Skeletal muscle cell (primary cell): Measurements from ENCODE around the gene CLDN4.
A peak's percentile ranks its signal among the peaks of the same experiment; 100 is the strongest.
"Not testable (repeated sequence)": the region's sequence is repeated elsewhere in the genome, so short reads cannot be mapped to it uniquely, and the experiment has no call there.

Experiments used
- DNase-seq: peaks from one replicate; pipeline ENCODE4 v3.0.0-alpha.2; 2010; ENCODE audit warnings: low read depth
- H3K4me3 ChIP-seq: 2 replicates; pipeline ENCODE4 v1.5.1; 2011; ENCODE audit warnings: low read depth, mild to moderate bottlenecking, control low read depth, low read length, moderate library complexity

CLDN4 gene

DNA sequence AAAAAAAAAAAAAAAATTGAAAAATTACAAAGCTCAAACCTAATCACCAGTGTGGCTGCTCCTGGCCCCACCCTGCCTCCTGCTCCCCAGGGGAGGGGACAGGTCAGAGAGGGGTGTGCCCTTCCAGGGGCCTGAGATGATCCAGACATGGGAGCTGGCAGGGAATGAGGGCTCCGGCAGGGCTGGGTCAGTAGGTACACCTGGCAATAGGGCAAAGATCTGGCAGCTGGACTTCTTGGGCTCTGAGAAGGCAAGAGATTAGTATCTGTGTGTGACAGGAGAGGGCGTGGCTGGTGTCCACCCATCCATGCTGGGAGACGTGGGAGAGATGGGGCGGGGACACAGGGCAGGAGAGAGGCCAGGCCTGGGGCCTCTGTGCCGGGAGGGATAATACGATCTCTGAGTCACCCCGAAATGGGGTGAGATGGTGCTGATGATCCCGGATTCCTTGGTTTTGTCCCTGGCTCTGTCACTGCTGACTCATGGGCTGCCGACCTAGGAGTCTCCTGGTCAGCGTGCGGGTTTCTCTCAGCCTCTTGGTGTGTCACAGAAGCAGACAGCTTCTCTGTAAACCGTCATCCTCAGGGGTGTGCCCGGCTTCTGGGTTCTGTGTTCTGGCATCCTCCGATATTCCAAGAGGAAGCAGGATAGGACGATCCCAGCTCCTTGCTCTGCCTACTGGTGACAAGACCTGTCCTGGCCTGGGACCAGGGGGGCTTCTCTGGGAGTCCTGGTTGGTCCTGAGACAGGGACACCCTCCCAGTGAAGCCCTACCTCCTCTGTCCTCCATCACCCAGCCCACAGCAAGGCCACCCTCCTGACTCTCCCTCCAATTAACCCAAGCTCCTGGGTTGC lies 8.2 kb upstream of the CLDN4 start:
- no peak overlapping the region for H3K4me3 ChIP-seq
- peak; percentile 91 for DNase-seq

DNA sequence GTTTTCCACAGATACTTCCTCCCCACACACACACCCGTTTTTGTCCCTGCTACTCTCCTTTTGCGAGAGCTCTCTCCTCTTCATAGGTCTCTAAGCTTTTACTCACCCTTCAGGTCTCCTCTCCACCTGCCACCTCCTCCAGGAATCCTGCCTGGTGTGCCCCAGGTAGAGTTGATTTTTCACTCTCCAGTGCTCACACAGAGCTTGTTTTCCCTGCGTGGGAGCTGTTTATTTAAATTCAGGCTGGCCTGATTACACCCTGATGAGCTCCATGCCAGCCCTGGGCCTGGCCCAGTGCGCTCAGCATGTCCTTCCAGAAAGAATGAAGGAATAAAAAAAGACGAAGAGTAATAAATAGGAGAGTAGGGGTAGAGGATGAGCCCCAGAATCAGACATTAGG lies 7.5 kb upstream of the CLDN4 start:
- H3K4me3 ChIP-seq, result no peak overlapping the region
- no peak for DNase-seq

DNA sequence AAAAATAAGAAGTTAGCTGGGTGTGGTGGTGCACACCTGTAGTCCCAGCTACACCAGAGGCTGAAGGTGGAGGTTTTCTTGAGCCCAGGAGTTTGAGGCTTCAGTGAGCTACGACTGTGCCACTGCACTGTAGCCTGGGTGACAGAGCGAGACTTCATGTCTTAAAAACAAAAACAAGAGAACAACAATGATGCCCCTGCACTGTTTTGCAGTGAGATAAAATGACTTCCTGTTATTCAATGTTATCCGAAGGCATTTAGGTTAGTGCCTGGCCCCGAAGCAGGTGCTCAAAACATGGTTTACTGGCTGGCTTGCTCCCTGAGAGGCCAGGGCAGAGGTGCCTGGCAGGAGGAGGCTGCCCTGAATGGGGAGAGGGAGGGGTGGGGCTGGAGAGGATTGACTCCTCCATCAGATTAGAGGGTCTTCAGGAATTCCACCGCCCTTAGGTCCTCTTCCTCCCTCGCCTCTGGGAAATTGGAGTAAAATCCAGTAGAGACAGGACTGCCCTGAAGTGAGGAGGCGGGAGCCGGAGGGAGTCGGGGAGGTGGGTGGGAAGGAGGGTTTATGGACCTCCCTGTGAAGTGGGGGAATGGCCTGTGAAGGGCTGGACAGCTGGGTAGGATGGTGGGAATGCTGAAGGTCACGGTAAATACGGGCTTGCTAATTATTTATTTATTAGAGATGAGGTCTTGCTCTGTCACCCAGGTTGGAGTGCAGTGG lies 6.8 kb upstream of the CLDN4 start:
- H3K4me3 ChIP-seq, result no peak overlapping the region
- no peak for DNase-seq

DNA sequence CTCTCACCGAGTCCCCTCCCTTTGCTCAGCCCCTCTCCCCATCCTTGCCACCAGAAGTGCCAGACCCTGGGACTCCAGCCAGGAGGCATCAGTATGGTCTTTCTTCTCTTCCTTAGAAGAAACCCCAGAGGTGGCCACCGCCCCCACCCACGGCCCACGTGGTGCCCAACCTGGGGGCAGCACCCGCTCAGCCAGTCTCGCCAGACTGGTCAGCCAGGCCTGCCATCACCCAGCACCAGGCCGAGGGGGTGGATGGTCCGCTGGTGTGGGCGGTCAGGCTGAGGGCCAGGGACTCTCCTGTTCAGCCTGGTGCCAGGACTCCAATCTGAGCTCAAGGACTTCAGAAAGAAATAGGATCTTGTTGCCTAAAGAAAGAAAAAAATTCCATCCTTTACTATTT lies 5.8 kb upstream of the CLDN4 start:
- H3K4me3 ChIP-seq, result no peak overlapping the region
- no peak for DNase-seq

DNA sequence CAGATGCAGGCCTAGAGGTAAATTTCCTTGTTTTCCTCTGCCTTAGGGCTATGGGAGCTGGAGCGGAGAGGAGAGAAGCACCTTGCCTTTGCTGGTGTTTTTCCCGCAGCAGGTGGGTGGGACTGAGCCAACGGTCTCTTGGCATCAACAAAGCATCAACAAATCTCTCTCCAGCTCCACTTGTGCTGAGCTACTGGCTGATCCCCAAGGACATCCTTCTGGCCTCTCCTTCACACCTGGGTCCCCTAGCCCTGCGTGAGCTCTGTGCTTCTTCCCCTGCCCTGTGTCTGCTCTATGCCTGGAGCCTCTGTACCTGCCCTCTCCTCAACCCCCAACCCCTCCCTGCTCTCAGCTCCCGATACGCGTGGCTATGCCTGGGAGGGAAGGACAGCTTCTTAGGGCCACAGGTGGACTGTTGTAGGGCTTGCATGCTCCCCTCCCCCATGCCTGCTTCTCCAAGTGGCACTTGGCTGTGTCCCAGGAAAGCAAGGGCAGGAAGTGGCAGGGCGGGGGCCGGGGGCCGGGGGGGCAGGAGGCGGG lies 3.2 kb upstream of the CLDN4 start:
- H3K4me3 ChIP-seq, result no peak overlapping the region
- no peak for DNase-seq

DNA sequence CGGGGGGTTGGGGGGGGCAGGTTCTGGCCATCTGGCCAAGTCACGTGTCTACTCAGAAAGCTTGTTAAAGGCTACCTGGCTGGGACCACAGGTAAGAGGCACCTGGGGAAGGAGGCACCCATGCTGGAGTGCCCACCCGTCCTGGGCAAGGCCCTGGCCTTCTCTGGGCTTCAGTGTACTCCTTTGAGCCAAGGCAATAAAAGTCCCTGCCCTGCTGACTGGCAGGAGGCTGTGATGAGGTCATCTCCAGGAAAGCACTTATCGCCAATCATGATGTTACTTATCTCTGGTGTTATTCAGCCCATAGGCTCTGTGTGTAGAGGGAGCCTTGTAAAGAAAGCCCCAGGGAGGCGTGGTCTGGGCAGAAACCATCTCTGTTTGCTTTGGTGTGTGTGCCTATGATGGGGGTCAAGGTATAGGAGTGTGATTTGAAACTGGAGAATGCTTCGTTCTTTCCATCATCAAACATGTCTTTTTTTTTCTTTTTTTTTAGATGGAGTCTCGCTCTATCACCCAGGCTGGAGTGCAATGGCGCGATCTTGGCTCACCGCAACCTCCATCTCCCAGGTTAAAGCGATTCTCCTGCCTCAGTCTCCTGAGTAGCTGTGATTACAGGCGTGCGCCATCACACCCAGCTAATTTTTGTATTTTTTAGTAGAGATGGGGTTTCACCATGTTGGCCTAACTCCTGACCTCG lies 2.5 kb upstream of the CLDN4 start:
- DNase-seq, result no peak
- no peak overlapping the region for H3K4me3 ChIP-seq

DNA sequence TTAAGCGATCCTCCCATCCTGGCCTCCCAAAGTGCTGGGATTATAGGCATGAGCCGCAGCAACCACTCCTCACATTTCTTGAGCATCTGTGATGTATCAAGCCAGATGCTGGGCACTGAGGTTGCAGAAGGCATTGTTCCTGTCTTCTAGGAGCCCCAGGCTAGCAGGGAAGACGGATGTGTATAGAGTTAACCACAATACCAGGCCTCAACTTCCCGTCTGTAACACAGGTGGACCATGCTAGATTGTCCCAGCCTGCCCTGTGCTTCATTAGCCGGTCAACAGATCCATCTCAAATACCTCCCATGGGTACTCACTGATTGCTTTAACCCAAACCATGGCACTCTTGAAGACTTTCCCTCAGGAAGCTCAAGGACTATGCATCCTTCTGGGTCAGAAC lies 1.8 kb upstream of the CLDN4 start:
- DNase-seq, result no peak
- H3K4me3 ChIP-seq, result no peak overlapping the region

DNA sequence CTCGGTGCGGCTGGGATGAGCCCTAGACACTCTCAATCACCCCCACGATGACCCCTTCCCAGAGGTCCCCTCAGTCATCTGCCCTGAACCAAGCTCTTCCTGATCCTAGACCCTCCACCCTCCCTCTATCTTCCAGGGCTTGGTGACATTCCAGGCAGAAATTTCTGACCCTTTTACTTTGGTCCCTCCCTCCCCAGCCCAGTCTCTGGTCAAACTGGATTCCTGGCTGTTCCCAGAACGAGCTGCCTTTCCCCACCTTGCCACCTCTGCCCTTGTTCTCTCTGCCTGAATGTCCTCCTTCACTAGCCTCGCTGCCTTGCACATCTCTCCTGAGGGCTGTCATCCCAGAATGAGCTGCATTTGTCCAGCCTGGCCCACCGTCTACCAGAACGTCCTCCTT lies 1.3 kb upstream of the CLDN4 start:
- no peak overlapping the region for H3K4me3 ChIP-seq
- no peak for DNase-seq

DNA sequence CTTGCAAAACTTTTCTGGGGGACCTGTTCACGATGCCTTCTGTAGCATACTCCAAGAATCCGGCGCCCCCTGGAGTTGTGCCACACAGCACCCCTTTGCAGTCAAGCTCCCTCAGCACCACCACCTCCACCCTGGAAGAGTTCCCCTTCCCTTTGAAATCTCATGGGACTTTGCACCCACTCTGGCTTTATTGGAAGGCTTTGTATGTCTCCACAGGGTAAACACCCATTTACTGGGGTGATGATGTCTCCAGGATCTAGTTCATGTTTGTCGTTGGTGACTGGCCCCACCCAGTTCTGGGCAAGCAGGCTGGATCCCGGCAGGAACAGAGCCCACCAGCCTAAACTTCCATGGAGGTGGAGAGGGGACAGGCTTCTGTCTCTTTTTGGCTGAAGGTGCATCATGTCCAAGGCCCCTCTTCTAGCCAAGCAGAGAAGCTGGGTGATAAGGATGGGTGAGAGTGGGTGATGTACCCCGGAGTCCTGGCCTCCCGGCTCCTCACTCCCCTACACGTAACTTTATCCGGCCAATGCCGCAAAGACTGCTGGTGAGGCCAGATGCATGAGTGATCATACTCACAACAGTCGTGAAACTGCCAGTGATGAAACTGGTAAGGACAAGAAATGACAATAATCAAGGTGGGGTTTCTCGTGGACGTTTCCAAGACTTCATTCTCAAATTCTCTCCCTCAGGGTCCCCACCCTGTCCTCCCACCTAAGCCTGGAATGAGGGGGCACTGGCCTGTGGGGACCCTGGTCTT lies 695 bp upstream of the CLDN4 start:
- H3K4me3 ChIP-seq, result no peak overlapping the region
- no peak for DNase-seq

DNA sequence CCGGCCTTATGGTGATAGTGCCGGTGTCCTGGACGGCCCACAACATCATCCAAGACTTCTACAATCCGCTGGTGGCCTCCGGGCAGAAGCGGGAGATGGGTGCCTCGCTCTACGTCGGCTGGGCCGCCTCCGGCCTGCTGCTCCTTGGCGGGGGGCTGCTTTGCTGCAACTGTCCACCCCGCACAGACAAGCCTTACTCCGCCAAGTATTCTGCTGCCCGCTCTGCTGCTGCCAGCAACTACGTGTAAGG lies 713 bp downstream of the CLDN4 start:
- no peak overlapping the region for H3K4me3 ChIP-seq
- no peak for DNase-seq

DNA sequence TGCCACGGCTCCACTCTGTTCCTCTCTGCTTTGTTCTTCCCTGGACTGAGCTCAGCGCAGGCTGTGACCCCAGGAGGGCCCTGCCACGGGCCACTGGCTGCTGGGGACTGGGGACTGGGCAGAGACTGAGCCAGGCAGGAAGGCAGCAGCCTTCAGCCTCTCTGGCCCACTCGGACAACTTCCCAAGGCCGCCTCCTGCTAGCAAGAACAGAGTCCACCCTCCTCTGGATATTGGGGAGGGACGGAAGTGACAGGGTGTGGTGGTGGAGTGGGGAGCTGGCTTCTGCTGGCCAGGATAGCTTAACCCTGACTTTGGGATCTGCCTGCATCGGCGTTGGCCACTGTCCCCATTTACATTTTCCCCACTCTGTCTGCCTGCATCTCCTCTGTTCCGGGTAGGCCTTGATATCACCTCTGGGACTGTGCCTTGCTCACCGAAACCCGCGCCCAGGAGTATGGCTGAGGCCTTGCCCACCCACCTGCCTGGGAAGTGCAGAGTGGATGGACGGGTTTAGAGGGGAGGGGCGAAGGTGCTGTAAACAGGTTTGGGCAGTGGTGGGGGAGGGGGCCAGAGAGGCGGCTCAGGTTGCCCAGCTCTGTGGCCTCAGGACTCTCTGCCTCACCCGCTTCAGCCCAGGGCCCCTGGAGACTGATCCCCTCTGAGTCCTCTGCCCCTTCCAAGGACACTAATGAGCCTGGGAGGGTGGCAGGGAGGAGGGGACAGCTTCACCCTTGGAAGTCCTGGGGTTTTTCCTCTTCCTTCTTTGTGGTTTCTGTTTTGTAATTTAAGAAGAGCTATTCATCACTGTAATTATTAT lies 1.2 kb downstream of the CLDN4 start:
- no peak for DNase-seq
- H3K4me3 ChIP-seq, result no peak overlapping the region

DNA sequence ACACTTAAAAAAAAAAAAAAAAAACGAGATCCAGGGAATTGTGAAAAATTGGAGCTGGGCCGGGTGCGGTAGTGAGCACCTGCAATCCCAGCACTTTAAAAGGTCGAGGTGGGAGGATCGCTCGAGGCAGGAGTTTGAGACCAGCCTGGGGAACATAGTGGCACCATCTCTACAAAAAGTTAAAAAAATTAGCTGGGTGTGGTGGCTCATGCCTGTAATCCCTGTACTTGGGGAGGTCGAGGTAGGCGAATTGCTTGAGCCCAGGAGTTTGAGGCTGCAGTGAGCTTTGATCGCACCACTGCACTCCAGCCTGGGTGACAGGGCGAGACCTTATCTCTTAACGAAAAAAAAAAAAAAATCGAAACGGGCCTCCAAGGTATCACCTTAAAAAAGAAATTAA lies 2.0 kb downstream of the CLDN4 start:
- no peak for DNase-seq
- no peak overlapping the region for H3K4me3 ChIP-seq

DNA sequence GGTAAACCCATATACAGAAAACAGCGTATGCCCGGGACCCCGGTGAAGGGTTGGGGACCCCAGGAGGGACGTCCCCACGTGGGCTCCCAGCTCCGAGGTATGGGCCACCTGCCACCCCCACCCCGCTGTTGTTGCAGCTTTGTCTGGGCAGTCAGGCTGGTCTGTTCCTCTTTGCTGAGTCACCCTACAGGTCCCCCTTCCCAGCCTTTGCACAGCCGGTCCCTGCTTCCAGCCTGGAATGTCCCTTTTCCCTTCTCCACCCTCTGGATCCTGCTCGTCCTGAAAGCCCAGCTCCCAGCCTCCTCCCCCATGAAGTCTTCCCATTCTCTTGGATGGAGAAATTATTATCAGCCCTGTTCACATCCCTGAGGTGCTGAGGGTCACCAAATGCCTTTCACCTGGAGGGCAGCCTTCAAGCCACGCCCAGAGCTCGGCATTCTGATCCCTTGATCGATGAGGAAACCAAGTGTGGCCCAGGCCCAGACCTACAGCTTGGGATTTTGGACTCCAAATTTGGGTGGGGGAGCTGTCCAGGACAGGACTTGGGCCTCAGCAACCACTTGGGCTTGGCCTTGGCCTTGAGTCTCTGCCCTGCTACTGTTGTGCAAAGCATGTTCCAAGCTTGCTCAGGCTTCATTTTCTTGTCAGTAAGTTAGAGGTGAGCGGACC lies 2.6 kb downstream of the CLDN4 start:
- DNase-seq, result no peak
- H3K4me3 ChIP-seq, result no peak overlapping the region

DNA sequence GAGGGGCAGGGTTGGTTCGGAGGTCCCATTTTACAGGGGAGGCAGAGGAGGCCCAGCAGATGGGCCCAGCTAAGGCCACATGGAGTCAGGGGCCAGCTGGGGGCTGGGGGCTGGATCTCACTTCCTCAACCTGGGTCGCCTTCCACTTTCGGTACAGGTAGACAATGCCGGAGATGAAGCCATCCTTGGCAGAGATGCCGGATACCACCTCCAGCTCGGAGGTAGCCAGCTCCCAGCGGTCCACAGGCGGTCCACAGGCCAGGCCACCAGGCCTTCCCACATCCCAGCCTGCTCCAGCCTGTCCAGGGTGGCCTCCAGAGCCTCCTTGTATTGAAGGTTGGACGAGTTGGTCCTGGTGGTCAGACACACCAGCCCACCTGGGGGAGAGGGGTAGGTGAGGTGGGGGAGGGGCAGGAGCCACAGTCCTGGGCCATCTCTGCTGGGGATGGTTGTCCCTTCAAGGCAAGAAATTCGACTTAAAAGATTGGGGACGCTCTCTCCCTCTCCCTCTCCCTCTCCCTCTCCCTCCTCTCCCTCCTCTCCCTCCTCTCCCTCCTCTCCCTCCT lies 3.9 kb downstream of the CLDN4 start:
- H3K4me3 ChIP-seq, result no peak overlapping the region

DNA sequence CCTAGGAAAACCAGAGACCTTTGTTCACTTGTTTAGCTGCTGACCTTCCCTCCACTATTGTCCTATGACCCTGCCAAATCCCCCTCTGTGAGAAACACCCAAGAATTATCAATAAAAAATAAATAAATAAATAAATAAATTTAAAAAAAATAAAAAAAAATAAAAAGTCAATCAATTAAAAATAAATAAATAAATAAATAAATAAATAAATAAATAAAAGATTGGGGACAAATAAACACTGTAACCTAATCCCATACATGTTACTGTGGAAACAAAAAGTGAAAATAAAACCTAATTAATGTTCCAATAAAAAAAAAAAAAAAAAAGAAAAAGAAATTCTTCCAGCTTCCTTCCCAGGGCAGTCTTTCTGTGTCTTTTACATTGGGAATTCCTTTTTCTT lies 6.4 kb downstream of the CLDN4 start:
- not testable (repeated sequence) for H3K4me3 ChIP-seq, DNase-seq

More for the DNA sequence above, 3.9 kb downstream of the CLDN4 start:
- no peak for DNase-seq

DNA sequence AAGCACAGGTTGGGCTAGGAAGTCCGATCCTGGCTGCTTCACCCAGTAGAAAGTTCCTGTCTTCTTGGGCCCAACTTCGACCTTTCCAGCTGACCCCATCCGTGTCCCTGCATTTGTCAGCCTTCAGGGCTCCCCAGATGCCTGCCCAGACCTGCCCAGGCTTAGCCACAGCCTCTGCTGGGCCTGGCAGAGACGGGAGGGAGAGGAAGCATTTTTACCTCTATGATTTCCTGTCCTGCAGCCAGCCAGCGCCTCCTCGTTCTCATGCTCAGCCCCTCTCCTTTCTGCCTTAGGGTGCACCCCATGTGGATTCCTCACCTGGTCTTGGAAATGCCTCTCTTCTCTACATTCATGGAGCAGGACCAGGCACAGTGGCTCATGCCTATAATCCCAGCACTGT lies 7.8 kb downstream of the CLDN4 start:
- DNase-seq, result no peak
- H3K4me3 ChIP-seq, result no peak overlapping the region

DNA sequence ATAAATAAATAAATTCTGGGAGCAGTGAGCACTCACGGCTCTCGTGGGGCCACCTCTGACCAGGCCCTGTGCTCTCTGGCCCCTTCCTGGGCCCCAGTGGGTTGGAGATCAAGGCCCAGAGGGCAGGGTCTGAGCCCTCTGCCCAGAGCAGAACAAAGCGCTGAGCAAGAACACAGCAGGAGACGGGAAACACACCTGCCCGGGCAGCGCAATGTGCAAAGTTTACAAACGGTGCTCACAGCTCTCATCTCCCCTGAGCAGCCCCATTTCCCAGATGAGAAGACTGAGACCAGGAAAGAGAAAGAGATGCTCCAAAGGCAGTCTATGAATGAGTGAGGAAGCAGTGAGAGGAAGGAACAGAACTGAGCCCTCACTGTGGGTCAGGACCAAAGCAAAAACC lies 8.5 kb downstream of the CLDN4 start:
- H3K4me3 ChIP-seq, result no peak overlapping the region
- no peak for DNase-seq
